Endodermal cell (in vitro differentiated cells): Measurements from ENCODE around the gene EEF1A2. TPM values are rescaled to one million over a fixed set of nuclear protein-coding genes. Genes with fewer than 3 reads are reported as not detected.

Experiments used
- DNase-seq: peaks from one replicate; pipeline ENCODE4 v3.0.0-alpha.2; 2017
- H3K27ac ChIP-seq: 2 replicates; pipeline ENCODE4 v1.5.1; 2013; ENCODE audit warnings: mild to moderate bottlenecking, low read depth, low read length, moderate library complexity
- H3K27me3 ChIP-seq: 2 replicates; pipeline ENCODE4 v1.6.1; 2013; ENCODE audit warnings: mild to moderate bottlenecking, low read length, moderate library complexity; ENCODE audit not compliant: insufficient read depth, control insufficient read depth, poor library complexity, severe bottlenecking
- H3K36me3 ChIP-seq: 2 replicates; pipeline ENCODE4 v1.7.0; 2013; ENCODE audit warnings: mild to moderate bottlenecking, low read length, moderate library complexity; ENCODE audit not compliant: control insufficient read depth, insufficient read depth
- H3K4me1 ChIP-seq: one replicate; pipeline ENCODE4 v1.7.0; 2013; ENCODE audit warnings: low read length; ENCODE audit not compliant: control insufficient read depth, insufficient read depth
- H3K4me3 ChIP-seq: 2 replicates; pipeline ENCODE4 v1.5.1; 2013; ENCODE audit warnings: mild to moderate bottlenecking, low read length, moderate library complexity
- H3K9ac ChIP-seq: 2 replicates; pipeline ENCODE4 v1.6.1; 2013; ENCODE audit warnings: mild to moderate bottlenecking, low read length, moderate library complexity; ENCODE audit not compliant: poor library complexity, severe bottlenecking; ENCODE audit errors: extremely low read depth
- H3K9me3 ChIP-seq: 2 replicates; pipeline ENCODE4 v1.6.1; 2013; ENCODE audit warnings: mild to moderate bottlenecking, low read length, moderate library complexity; ENCODE audit not compliant: control insufficient read depth
- H3K27ac Mint-ChIP-seq: 2 replicates; pipeline ENCODE4 v1.8.0; 2020; ENCODE audit warnings: mixed read lengths
- H3K27me3 Mint-ChIP-seq: 2 replicates; pipeline ENCODE4 v1.8.0; 2021; ENCODE audit warnings: mild to moderate bottlenecking, mixed read lengths; ENCODE audit not compliant: insufficient read depth
- H3K36me3 Mint-ChIP-seq: 2 replicates; pipeline ENCODE4 v1.8.0; 2020; ENCODE audit warnings: low read depth, mixed read lengths
- H3K4me1 Mint-ChIP-seq: 2 replicates; pipeline ENCODE4 v1.8.0; 2020; ENCODE audit warnings: mixed read lengths
- H3K4me3 Mint-ChIP-seq: 2 replicates; pipeline ENCODE4 v1.8.0; 2020; ENCODE audit warnings: mild to moderate bottlenecking, moderate library complexity, mixed read lengths
- H3K9me3 Mint-ChIP-seq: 2 replicates; pipeline ENCODE4 v1.8.0; 2020; ENCODE audit warnings: mild to moderate bottlenecking, mixed read lengths
- CTCF ChIP-seq: fragments of 200-600 bp; sonication (generic); conservative IDR thresholded peaks from 2 replicates; pipeline ENCODE4 v1.5.0; 2021; ENCODE audit warnings: antibody characterized with exemption, mild to moderate bottlenecking
- WGBS, 2 experiments: methylation state at CpG; one replicate each; pipeline versions ENCODE4 v1.1.5 to v1.1.7; 2013; ENCODE audit warnings: missing lambda C conversion rate in 2 of 2, mixed read lengths in 1 of 2; ENCODE audit not compliant: insufficient coverage in 1 of 2, insufficient read length in 1 of 2; 5-methylcytosine and 5-hydroxymethylcytosine counted together
- total RNA-seq, 2 donors: library from RNA; stranded (reverse); fragmentation: NEBNext Ultra II Directional in 1 of 2; extraction: Animal tissue kit (Norgen Biotek cat#: 25700) in 1 of 2; gene quantifications; 2 replicates in 1 of 2; 3 replicates in 1 of 2; pipeline ENCODE4 v1.2.1, GENCODE V29; 2021

The EEF1A2 gene
- total RNA-seq, 2 donors from 2014 or later, result 12.1 to 22.6 TPM

- Mint-ChIP-seq H3K27me3 (no peaks in the 10 kb centered on the region), H3K9me3 (no peaks in the 10 kb centered on the region), H3K27ac (no peak overlapping the region), H3K4me3 (no peak overlapping the region), H3K36me3 (no peaks in the 10 kb centered on the region), H3K4me1 (no peaks in the 10 kb centered on the region)
- Histone ChIP-seq H3K4me1 (no peaks in the 10 kb centered on the region), H3K27ac (no peak overlapping the region), H3K27me3 (no peaks in the 10 kb centered on the region), H3K4me3 (no peak overlapping the region), H3K9ac (no peak overlapping the region), H3K36me3 (no peaks in the 10 kb centered on the region), H3K9me3 (no peaks in the 10 kb centered on the region)
- TF ChIP-seq CTCF, result no peak
- no peak for DNase-seq
- WGBS, 2 experiments, result 89 to 97% methylated on average over 5 to 12 of the region's 12 CpGs
These were observed 35.5 kb upstream of the EEF1A2 start for GRCh38 chr20:63534427-63534830.

- H3K4me1 Mint-ChIP-seq, result no peaks in the 10 kb centered on the region
- Histone ChIP-seq H3K4me3 (no peak overlapping the region), H3K27ac (no peak overlapping the region), H3K36me3 (no peaks in the 10 kb centered on the region), H3K9me3 (no peaks in the 10 kb centered on the region), H3K27me3 (no peaks in the 10 kb centered on the region), H3K9ac (no peak overlapping the region), H3K4me1 (no peaks in the 10 kb centered on the region)
- no peaks in the 10 kb centered on the region for H3K36me3 Mint-ChIP-seq
- H3K4me3 Mint-ChIP-seq, result no peak overlapping the region
- WGBS, 2 experiments, result 91 to 96% methylated on average over 25 to 28 of the region's 28 CpGs
- no peaks in the 10 kb centered on the region for H3K27me3 Mint-ChIP-seq
- peak; percentile 54 for DNase-seq
- no peak overlapping the region for H3K27ac Mint-ChIP-seq
- TF ChIP-seq CTCF, result no peak
- no peaks in the 10 kb centered on the region for H3K9me3 Mint-ChIP-seq
These were observed 35.0 kb upstream of the EEF1A2 start for GRCh38 chr20:63533871-63534393.

- WGBS, 2 experiments, result 91 to 94% methylated on average over 9 to 14 of the region's 14 CpGs
- no peak for DNase-seq
- no peak overlapping the region for H3K9ac ChIP-seq
These were observed 34.5 kb upstream of the EEF1A2 start for GRCh38 chr20:63533388-63533787.

More at GRCh38 chr20:63533388-63533787, 34.5 kb upstream of the EEF1A2 start:
- no peaks in the 10 kb centered on the region for H3K4me1 ChIP-seq
- no peak overlapping the region for H3K27ac Mint-ChIP-seq
- TF ChIP-seq CTCF, result no peak
- H3K4me3 ChIP-seq, result no peak overlapping the region
- no peaks in the 10 kb centered on the region for H3K4me1 Mint-ChIP-seq
- H3K27me3 Mint-ChIP-seq, result no peaks in the 10 kb centered on the region
- no peak overlapping the region for H3K4me3 Mint-ChIP-seq
- no peaks in the 10 kb centered on the region for H3K36me3 ChIP-seq
- H3K9me3 Mint-ChIP-seq, result no peaks in the 10 kb centered on the region
- H3K27me3 ChIP-seq, result no peaks in the 10 kb centered on the region
- H3K36me3 Mint-ChIP-seq, result no peaks in the 10 kb centered on the region
- H3K9me3 ChIP-seq, result no peaks in the 10 kb centered on the region
- H3K27ac ChIP-seq, result no peak overlapping the region
